A549 (cell line): ENCODE results near the gene TMEM164.
A peak's percentile ranks its signal among the peaks of the same experiment; 100 is the strongest.

Source experiments
- CBX2 ChIP-seq: fragments of 200-600 bp; sonication (generic); IDR thresholded peaks from 2 replicates; pipeline ENCODE4 v1.6.1; 2016; ENCODE audit warnings: low read depth, mild to moderate bottlenecking, borderline replicate concordance
- CHD4 ChIP-seq: fragments of 200-600 bp; sonication (generic); IDR thresholded peaks from 2 replicates; pipeline ENCODE4 v1.6.1; 2016; ENCODE audit warnings: antibody characterized with exemption, mild to moderate bottlenecking, borderline replicate concordance
- CTCF ChIP-seq: fragments of >200 bp; sonication (Bioruptor Twin); formaldehyde crosslinking; IDR thresholded peaks from 3 replicates; pipeline ENCODE4 v1.5.1; 2016
- ELK1 ChIP-seq: fragments of 150-350 bp; IDR thresholded peaks from 2 replicates; pipeline ENCODE4 v1.6.1; 2014; ENCODE audit warnings: low read depth, mild to moderate bottlenecking, low read length
- EP300 ChIP-seq, 2 experiments: fragments of >200 bp; sonication (Bioruptor Twin); formaldehyde crosslinking; IDR thresholded peaks; 2 replicates in 1 of 2; 3 replicates in 1 of 2; pipeline ENCODE4 v1.6.1; 2016 to 2017
- MAFK ChIP-seq: fragments of 450-650 bp; IDR thresholded peaks from 2 replicates; pipeline ENCODE4 v1.6.1; 2014; ENCODE audit not compliant: partially characterized antibody
- MAX ChIP-seq: IDR thresholded peaks from 2 replicates; pipeline ENCODE4 v1.6.1; 2012
- NFE2L2 ChIP-seq: fragments of 150-350 bp; conservative IDR thresholded peaks from 2 replicates; pipeline ENCODE4 v1.6.1; 2014; ENCODE audit warnings: low read length
- POLR2A ChIP-seq: IDR thresholded peaks from 2 replicates; pipeline ENCODE4 v1.6.1; 2012; ENCODE audit warnings: mild to moderate bottlenecking, low read length
- RAD21 ChIP-seq, 2 experiments: fragments of >200 bp in 1 of 2; sonication (Bioruptor Twin) in 1 of 2; formaldehyde crosslinking in 1 of 2; IDR thresholded peaks in 1 of 2; conservative IDR thresholded peaks in 1 of 2; 2 replicates in 1 of 2; 3 replicates in 1 of 2; pipeline ENCODE4 v1.6.1; 2012 to 2018; ENCODE audit warnings: inconsistent platforms in 1 of 2
- RNF2 ChIP-seq: fragments of 200-600 bp; sonication (generic); IDR thresholded peaks from 2 replicates; pipeline ENCODE4 v1.6.1; 2016; ENCODE audit warnings: low read depth, mild to moderate bottlenecking, antibody characterized with exemption, moderate library complexity, borderline replicate concordance
- ZSCAN20 ChIP-seq: fragments of 250-450 bp; sonication (Bioruptor Pico); IDR thresholded peaks from 2 replicates; pipeline ENCODE4 v1.8.0; 2022; ENCODE audit warnings: mild to moderate bottlenecking, moderate library complexity
- TF ChIP-seq, protein P1 (sequence below): fragments of 450-650 bp; IDR thresholded peaks from 2 replicates; pipeline ENCODE4 v1.6.1; 2014; ENCODE audit warnings: antibody characterized with exemption
- TF ChIP-seq, protein P2 (sequence below): IDR thresholded peaks from 2 replicates; pipeline ENCODE4 v1.6.1; 2012; ENCODE audit warnings: low read depth, borderline replicate concordance

GRCh38 chrX:110171442-110171841 lies 168.5 kb downstream of the TMEM164 start:
- TF ChIP-seq, protein P1, sequence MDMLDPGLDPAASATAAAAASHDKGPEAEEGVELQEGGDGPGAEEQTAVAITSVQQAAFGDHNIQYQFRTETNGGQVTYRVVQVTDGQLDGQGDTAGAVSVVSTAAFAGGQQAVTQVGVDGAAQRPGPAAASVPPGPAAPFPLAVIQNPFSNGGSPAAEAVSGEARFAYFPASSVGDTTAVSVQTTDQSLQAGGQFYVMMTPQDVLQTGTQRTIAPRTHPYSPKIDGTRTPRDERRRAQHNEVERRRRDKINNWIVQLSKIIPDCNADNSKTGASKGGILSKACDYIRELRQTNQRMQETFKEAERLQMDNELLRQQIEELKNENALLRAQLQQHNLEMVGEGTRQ, result no peak
- TF ChIP-seq CTCF, result no peak
- TF ChIP-seq, protein P2, sequence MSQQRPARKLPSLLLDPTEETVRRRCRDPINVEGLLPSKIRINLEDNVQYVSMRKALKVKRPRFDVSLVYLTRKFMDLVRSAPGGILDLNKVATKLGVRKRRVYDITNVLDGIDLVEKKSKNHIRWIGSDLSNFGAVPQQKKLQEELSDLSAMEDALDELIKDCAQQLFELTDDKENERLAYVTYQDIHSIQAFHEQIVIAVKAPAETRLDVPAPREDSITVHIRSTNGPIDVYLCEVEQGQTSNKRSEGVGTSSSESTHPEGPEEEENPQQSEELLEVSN, result no peak
- no peak for TF ChIP-seq RAD21 (conservative IDR thresholded peaks at IDR 0.05 in 1 of 2, IDR thresholded peaks at IDR 0.05 in 1 of 2)
- no peak for TF ChIP-seq ZSCAN20
- no peak for TF ChIP-seq ELK1
- no peak for TF ChIP-seq RNF2
- TF ChIP-seq MAFK, result peak; percentile 18
- TF ChIP-seq CHD4, result no peak
- TF ChIP-seq POLR2A, result no peak
- TF ChIP-seq NFE2L2, result no peak
- TF ChIP-seq MAX, result no peak
- no peak for TF ChIP-seq CBX2
- no peak for TF ChIP-seq EP300 (IDR thresholded peaks at IDR 0.05)
